Lung (tissue), 12 donors: ENCODE data around the gene IDE. TPM values are rescaled to one million over a fixed set of nuclear protein-coding genes. Genes with fewer than 3 reads are reported as not detected.

Experiments
- ATAC-seq: fragments of 200-7000 bp; cut with Tn5 transposase; one replicate; pipeline ENCODE4 v1.9.1; 2020; ENCODE audit warnings: moderate number of reproducible peaks; ENCODE audit not compliant: insufficient read depth, low FRiP score
- DNase-seq, 3 donors: peaks; one replicate each; pipeline ENCODE4 v3.0.0-alpha.2; 2013 to 2017
- H3K27ac ChIP-seq, 2 donors: one replicate each; pipeline ENCODE4 v1.5.1; 2013; ENCODE audit warnings: mild to moderate bottlenecking in 2 of 2, moderate library complexity in 2 of 2, control low read depth in 1 of 2, inconsistent platforms in 1 of 2, low read depth in 1 of 2, low read length in 1 of 2
- H3K27me3 ChIP-seq, 3 donors: one replicate each; pipeline ENCODE4 v1.5.1; 2013; ENCODE audit warnings: low read length in 2 of 3; ENCODE audit not compliant: control insufficient read depth in 3 of 3, insufficient read depth in 3 of 3
- H3K36me3 ChIP-seq, 4 donors: one replicate each; pipeline ENCODE4 v1.5.1; 2013; ENCODE audit warnings: low read length in 4 of 4, mild to moderate bottlenecking in 1 of 4, moderate library complexity in 1 of 4; ENCODE audit not compliant: control insufficient read depth in 4 of 4, insufficient read depth in 4 of 4
- H3K4me1 ChIP-seq, 5 donors: one replicate each; pipeline ENCODE4 v1.5.1; 2013; ENCODE audit warnings: low read length in 5 of 5, mild to moderate bottlenecking in 2 of 5, moderate library complexity in 1 of 5; ENCODE audit not compliant: control insufficient read depth in 5 of 5, insufficient read depth in 5 of 5
- H3K4me3 ChIP-seq: one replicate; pipeline ENCODE4 v1.5.1; 2013; ENCODE audit warnings: mild to moderate bottlenecking, control low read depth, moderate library complexity
- H3K9ac ChIP-seq, 2 donors: one replicate each; pipeline ENCODE4 v1.5.1; 2013; ENCODE audit warnings: low read length in 2 of 2, control low read depth in 1 of 2; ENCODE audit not compliant: insufficient read depth in 1 of 2
- H3K9me3 ChIP-seq, 4 donors: one replicate each; pipeline ENCODE4 v1.5.1; 2013; ENCODE audit warnings: low read length in 3 of 4, mild to moderate bottlenecking in 1 of 4, moderate library complexity in 1 of 4; ENCODE audit not compliant: control insufficient read depth in 4 of 4, insufficient read depth in 3 of 4
- WGBS, 2 donors: extraction: QIAGEN DNeasy Blood & Tissue Kit; methylation state at CpG; one replicate each; pipeline ENCODE4 v1.1.7; 2013; 5-methylcytosine and 5-hydroxymethylcytosine counted together
- polyA plus RNA-seq, 2 donors: library from polyadenylated mRNA; stranded (reverse); fragments of 200-250 nt; gene quantifications; one replicate each; pipeline ENCODE4 v1.2.1, GENCODE V29; 2013
- total RNA-seq, 2 donors: library from RNA; depleted of rRNA in 1 of 2; stranded (reverse); fragments of >200 nt in 1 of 2; gene quantifications; one replicate each; pipeline ENCODE4 v1.2.1, GENCODE V29; 2014 to 2021
- TF ChIP-seq, protein P1 (sequence below): IDR thresholded peaks from 2 replicates; pipeline ENCODE4 v1.5.1; 2012; ENCODE audit warnings: mild to moderate bottlenecking; ENCODE audit errors: control extremely low read depth, extremely low read depth
- donor health status: control.
- donor health status: control.
- donor health status: Bipolar disorder and iron deficiency.
- donor health status: healthy.
- donor health status: DM: yes; HTN: yes; CAD: no.

IDE gene
- total and polyA plus RNA-seq, 4 donors: 9.1 to 39.2 (median 21.0) TPM

DNA sequence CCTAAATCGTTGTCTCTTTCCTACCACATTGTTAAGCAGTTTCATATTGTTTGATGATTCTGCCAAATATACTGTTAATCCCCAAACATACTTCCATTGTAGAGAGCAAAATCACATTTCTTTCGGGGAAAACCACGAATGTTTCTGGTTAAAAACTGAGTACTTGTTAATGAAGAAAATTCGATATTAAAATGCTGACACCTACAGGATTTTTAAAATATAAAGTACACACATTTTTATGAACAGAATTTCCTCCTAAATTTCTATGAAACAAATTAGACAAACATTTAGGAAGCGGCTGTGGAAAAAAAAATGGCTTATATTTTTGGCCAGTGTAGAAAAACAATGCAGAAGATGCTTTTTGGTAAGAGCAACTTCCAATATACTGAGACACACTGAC lies 68.8 kb downstream of the IDE start:
- H3K4me1 ChIP-seq: peaks cover 0 to 3% (median 0%) of the 10 kb centered on the region in 5 donors
- TF ChIP-seq, protein P1, sequence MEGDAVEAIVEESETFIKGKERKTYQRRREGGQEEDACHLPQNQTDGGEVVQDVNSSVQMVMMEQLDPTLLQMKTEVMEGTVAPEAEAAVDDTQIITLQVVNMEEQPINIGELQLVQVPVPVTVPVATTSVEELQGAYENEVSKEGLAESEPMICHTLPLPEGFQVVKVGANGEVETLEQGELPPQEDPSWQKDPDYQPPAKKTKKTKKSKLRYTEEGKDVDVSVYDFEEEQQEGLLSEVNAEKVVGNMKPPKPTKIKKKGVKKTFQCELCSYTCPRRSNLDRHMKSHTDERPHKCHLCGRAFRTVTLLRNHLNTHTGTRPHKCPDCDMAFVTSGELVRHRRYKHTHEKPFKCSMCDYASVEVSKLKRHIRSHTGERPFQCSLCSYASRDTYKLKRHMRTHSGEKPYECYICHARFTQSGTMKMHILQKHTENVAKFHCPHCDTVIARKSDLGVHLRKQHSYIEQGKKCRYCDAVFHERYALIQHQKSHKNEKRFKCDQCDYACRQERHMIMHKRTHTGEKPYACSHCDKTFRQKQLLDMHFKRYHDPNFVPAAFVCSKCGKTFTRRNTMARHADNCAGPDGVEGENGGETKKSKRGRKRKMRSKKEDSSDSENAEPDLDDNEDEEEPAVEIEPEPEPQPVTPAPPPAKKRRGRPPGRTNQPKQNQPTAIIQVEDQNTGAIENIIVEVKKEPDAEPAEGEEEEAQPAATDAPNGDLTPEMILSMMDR: no peak
- 92% methylated on average over 5 of the region's 5 CpGs for WGBS, 2 donors
- no peaks in the 10 kb centered on the region for H3K9me3 ChIP-seq
- no peak overlapping the region for H3K4me3 ChIP-seq
- DNase-seq (no peak), ATAC-seq (no peak)
- no peaks in the 10 kb centered on the region for H3K27me3 ChIP-seq
- peaks cover 0 to 13% (median 9%) of the 10 kb centered on the region in 4 donors for H3K36me3 ChIP-seq
- no peak overlapping the region for H3K27ac ChIP-seq
- no peak overlapping the region for H3K9ac ChIP-seq

DNA sequence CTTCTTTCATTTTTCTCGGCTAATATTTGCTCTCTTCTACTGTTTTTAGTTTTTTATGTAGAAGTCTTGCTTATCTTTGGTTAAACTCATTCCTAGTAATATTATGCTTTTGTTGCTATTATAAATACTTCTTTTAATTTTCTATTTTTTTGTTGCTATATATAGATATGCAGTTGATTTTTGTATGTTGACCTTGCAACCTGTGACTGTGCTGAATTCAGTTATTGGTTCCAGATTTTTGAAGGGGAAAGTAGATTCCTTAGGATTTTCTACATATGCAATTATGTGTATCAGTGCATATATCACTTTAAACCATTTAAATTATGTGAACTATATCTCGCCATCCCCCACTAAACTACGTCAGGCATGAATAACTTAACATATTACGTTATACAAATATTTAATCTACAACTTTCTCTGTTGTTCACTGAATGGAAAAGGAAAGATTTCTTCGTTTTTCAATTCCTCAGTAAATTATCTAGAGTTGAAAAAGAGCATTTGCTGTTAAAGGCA lies 71.5 kb downstream of the IDE start:
- TF ChIP-seq, protein P1: no peak
- WGBS, 2 donors: 88 to 91% methylated on average over 5 of the region's 5 CpGs
- Histone ChIP-seq H3K9ac (no peak overlapping the region), H3K4me1 (peaks cover 0 to 3% (median 0%) of the 10 kb centered on the region in 5 donors), H3K36me3 (peaks cover 0 to 8% (median under 1%) of the 10 kb centered on the region in 4 donors), H3K4me3 (no peak overlapping the region), H3K27me3 (no peaks in the 10 kb centered on the region), H3K27ac (no peak overlapping the region), H3K9me3 (no peaks in the 10 kb centered on the region)
- ATAC-seq (no peak), DNase-seq (no peak)

DNA sequence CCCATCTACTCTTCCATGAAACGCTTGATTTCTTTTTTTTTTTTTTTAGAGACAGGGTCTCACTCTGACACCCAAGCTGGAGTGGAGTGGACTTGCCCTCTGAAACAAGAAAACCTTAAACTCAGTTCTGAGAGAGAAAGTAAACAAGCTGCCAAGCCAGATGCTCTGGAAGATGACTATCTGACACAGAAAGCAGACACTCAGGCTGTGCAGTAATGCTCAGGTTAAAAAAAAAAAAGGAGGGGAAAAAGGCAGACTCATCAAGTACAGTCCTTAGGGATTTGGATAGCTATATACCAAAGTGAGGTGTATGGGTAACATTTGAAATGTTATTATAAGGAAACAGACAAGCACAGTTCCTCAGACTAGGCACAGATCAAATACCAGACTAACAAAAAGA lies 80.5 kb downstream of the IDE start:
- Histone ChIP-seq H3K27me3 (no peaks in the 10 kb centered on the region), H3K27ac (no peak overlapping the region), H3K4me1 (no peaks in the 10 kb centered on the region), H3K9me3 (no peaks in the 10 kb centered on the region), H3K4me3 (no peak overlapping the region), H3K9ac (no peak overlapping the region), H3K36me3 (peaks cover 4 to 28% (median 8%) of the 10 kb centered on the region in 4 donors)
- DNase-seq (no peak), ATAC-seq (no peak)
- TF ChIP-seq, protein P1: no peak
- 96% methylated on average over 1 of the region's 1 CpG for WGBS, 2 donors

DNA sequence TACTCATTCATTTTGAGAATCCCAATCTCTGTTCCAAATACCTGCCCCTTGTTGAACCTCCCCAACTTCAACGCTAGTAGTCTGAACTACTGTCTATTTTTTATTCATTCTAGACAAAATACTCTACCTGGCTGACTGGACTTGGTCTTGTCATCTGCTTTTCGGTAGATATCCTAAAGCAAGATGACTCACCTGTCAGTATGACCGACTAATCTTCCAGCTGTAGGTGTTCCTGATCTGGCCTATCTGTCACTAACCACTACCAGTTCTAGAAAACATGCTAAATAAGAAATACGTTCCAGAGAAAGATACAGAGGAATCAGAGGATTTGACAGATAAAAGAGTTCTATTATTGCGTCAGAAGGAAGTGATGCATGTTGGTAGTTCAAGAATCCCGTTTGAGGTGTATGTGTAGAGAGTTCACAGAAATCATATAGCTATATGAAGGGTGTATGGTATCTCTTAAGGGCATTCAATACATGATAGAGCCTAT lies 81.1 kb downstream of the IDE start:
- WGBS, 2 donors: 87 to 94% methylated on average over 6 of the region's 6 CpGs
- Histone ChIP-seq H3K4me1 (no peaks in the 10 kb centered on the region), H3K4me3 (no peak overlapping the region), H3K27me3 (no peaks in the 10 kb centered on the region), H3K27ac (no peak overlapping the region), H3K9me3 (no peaks in the 10 kb centered on the region), H3K36me3 (peaks cover 4 to 28% (median 11%) of the 10 kb centered on the region in 4 donors), H3K9ac (no peak overlapping the region)
- TF ChIP-seq, protein P1: no peak
- ATAC-seq: no peak
- DNase-seq: no peak
